ENCODE results near the gene ZNG1B.
"Not testable (repeated sequence)": the region's sequence is repeated elsewhere in the genome, so short reads cannot be mapped to it uniquely, and the experiment has no call there.

ZNG1B gene

GRCh38 chr2:113504081-113504480 lies 66.6 kb downstream of the ZNG1B start:
- not testable (repeated sequence) for DNase-seq

DNA sequence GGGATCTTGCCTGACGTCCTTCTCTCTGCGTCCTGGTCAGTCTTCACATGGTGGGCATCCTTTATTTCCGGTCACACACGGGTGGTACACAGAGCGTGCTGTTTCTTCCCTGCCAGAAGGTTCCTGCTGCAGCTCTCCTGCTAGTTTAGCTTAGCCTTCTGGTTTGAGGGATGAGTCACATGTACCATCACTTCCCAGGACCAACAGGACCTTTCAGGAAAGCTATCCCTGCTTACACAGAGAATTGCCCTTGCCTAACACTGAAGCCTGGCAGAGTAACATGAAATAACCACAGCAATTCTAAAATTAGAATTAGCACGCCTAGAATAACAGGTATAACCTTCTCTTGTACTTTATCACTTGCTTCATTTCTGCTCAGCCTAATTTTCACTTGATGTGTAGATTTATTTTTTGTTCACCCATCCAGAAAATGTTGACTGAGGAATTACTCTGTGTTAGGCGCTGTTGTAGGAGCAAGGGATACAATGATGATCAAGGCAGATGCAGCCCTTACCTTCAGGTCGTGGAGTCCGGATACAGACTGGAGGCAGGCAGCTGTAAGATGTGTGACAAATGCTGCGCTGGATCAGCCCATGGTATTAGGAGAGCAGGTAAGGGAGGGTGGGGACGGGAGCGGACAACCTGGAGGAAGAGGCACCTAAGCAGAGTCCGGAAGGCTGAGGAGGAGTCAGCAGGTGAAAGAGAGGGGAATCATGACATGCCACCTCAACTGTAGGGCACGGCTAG lies 70.1 kb downstream of the ZNG1B start:
- DNase-seq, result not testable (repeated sequence)

- not testable (repeated sequence) for DNase-seq
Observed at GRCh38 chr2:113508187-113508586, 70.7 kb downstream of the ZNG1B start.

DNA sequence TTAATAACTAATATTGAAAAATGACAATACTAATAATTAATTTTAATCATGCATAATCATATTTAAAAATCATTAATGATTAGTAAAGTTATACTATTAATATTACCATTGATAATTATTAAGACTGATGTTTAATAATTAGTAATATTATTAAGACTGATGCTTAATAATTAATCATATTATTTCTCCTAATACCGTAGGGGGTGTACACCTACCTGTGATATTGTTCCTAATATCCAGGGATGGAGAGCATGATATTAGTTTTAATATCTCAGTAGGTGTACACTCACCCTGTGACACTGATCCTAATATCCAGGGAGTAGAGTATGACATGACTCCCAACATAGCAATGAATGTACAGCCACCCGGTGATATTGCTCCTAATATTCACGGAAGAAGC lies 73.4 kb downstream of the ZNG1B start:
- not testable (repeated sequence) for DNase-seq

DNA sequence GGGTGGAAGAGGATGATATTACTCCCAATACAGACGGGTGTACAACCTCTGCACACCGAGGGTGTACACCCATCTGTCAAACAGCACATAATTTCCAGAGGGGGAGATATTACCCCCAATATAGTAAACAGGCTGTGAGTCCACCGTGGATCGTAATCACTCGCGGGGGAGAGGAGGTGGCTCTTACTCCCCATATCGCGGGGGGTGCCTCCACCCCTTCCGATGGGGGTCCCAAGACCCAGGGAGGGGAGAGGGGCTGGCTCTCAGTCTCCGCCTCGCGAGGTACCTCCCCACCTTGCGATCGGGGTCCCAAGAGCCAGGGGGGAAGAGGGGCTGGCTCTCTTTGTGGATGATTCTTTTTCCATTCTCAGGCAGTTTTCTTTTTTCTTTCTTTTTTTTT lies 74.4 kb downstream of the ZNG1B start:
- DNase-seq, result not testable (repeated sequence)

GRCh38 chr2:113515457-113515856 lies 78.0 kb downstream of the ZNG1B start:
- DNase-seq, result not testable (repeated sequence)

GRCh38 chr2:113515995-113516394 lies 78.5 kb downstream of the ZNG1B start:
- DNase-seq, result not testable (repeated sequence)

GRCh38 chr2:113517025-113517424 lies 79.5 kb downstream of the ZNG1B start:
- not testable (repeated sequence) for DNase-seq

GRCh38 chr2:113520837-113521236 lies 83.3 kb downstream of the ZNG1B start:
- not testable (repeated sequence) for DNase-seq

DNA sequence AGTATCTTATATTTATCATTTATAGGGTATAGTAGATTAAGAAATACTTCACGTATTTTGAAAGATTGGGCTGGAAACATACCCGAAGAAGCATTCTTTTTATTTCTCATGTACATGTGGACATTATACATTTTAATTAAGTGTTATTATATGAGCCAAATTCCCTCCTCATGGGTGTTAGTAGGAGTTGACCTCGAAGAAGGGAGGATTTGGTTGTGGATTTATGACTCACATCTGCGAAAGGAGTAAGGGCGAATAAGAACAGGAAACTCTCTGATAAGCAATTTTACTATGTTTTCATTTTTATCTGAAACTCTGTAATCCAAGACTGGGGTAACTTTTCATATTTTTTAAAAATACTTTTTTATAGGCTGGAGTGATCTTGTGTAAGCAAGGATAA lies 84.0 kb downstream of the ZNG1B start:
- not testable (repeated sequence) for DNase-seq

GRCh38 chr2:113524986-113525385 lies 87.5 kb downstream of the ZNG1B start:
- not testable (repeated sequence) for DNase-seq

GRCh38 chr2:113527350-113528045 lies 90.0 kb downstream of the ZNG1B start:
- not testable (repeated sequence) for DNase-seq

- DNase-seq, result not testable (repeated sequence)
Observed at GRCh38 chr2:113528126-113528525, 90.6 kb downstream of the ZNG1B start.

GRCh38 chr2:113528904-113529303 lies 91.4 kb downstream of the ZNG1B start:
- DNase-seq, result not testable (repeated sequence)

- not testable (repeated sequence) for DNase-seq
Observed at GRCh38 chr2:113532991-113533390, 95.5 kb downstream of the ZNG1B start.

DNA sequence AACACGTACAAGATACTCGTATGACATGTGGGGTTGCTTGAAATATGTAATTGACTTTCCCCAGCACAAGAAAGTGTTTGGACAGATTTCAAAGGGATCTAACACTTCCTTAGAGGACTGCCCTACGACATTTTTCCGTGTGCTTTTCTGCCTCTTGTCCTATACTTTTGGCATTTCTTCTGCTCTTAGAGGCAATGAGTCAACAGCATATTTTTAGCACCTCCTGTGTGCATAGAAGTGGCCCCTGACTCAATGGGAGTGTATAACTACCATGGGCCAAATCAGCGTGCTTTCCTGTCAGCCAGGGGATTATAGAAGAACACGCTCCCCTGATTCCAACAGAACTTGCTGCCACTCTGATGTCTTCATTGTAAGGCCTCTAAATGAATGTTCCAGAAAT lies 99.1 kb downstream of the ZNG1B start:
- DNase-seq, result not testable (repeated sequence)

DNA sequence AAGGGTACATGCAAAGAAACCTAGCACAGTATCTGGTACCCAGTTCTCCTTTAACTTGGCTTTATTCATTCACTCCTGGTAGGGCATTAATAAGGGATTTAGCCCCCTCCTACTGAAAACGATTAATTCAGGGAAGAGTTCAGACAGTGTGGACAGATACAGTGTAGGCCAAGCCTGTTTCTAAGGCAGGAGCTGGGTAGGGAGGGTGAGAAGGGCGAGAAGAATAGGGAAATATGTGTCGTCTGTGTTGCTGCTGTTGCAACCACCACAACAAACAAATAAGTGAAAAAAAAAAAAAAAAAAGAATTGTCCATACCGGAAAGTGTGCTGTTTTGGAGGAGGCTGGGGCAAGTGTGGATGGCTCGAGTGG lies 103.3 kb downstream of the ZNG1B start:
- not testable (repeated sequence) for DNase-seq

GRCh38 chr2:113541204-113541975 lies 103.9 kb downstream of the ZNG1B start:
- DNase-seq, result peak; percentile 10 to 28

DNA sequence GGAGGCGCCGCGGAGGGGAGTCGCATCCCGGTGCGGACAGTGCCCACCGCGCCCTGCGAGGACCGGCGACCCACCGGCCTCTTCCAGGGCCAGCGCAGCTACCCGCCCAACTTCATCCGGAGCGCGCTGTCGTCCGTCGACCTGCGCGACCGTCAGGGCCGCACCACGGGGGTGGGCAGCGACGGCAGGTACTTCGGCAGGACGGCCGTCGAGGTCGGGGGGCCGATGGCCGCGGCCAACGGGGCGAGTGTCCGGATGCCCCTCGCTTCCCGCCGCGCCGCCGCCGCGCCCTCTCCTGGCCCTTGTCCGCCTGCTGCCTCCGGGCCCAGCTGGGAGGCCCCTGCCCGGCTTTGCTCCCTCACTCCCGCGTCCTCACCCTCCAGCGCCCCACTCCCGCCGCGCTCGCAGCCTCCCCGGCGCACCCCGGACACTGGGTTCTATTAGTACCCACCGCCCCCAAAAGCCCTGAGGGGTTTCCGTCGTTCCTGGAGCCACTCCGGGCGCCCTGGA lies 104.5 kb downstream of the ZNG1B start:
- not testable (repeated sequence) for DNase-seq

DNA sequence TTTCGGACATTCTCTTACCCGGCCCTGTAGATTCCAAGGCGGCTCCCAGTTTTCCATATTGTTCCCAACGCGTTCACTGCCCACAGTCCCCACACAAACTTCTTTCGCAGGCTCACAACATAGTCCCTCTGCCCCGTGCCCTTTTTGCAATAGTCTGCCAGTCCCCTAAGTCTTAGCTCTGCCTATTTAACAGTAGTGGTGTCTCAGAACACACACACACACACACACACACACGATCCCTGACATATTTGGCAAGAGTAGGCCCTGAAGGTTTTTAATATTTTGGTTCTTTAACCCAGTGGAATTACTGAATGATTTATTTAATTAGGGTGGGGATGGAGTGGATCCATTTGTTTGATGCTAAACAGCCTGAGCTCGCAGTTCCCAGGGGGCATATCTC lies 105.0 kb downstream of the ZNG1B start:
- DNase-seq, result not testable (repeated sequence)

Measured in activated CD4-positive, alpha-beta T cell treated with anti-CD3 and anti-CD28 coated beads for 4 hours (primary cell).